H1 (cell line): ENCODE data around the gene OTUD4. TPM values are rescaled to one million over a fixed set of nuclear protein-coding genes. Genes with fewer than 3 reads are reported as not detected.

Source experiments
- CTCF ChIA-PET: fragments of 300-600 bp; sonication (Branson Sonifier 250); formaldehyde crosslinking; loops from one replicate; lab custom pipeline; 2021; ENCODE audit not compliant: partially characterized antibody; lab: Charles Lee
- POLR2A ChIA-PET: fragments of 300-600 bp; sonication (Branson Sonifier 250); formaldehyde crosslinking; loops from one replicate; lab custom pipeline; 2021; ENCODE audit warnings: inconsistent platforms; ENCODE audit not compliant: partially characterized antibody; lab: Charles Lee
- DNase-seq, 2 experiments: peaks; one replicate each; pipeline versions ENCODE4 v3.0.0 to v3.0.0-alpha.2; 2010 to 2022; ENCODE audit warnings: low spot score in 2 of 2, low read depth in 1 of 2, mixed read lengths in 1 of 2
- FAIRE-seq: peaks from 2 replicates; lab custom pipeline; 2011; peaks lifted over from hg19 to GRCh38; lab: Jason Lieb, UNC
- H2AFZ ChIP-seq: 2 replicates; pipeline ENCODE4 v1.8.1; 2012; ENCODE audit warnings: low read length, inconsistent platforms
- H2AK5ac ChIP-seq: 2 replicates; pipeline ENCODE4 v1.6.1; 2013; ENCODE audit warnings: low read depth, low read length
- H2BK120ac ChIP-seq: replicated peaks from 2 replicates; pipeline ENCODE3; 2013; ENCODE audit warnings: low read depth, low read length, inconsistent platforms
- H2BK12ac ChIP-seq: 2 replicates; pipeline ENCODE4 v1.6.1; 2013; ENCODE audit warnings: low read depth, low read length
- H2BK15ac ChIP-seq: 2 replicates; pipeline ENCODE4 v1.6.1; 2013; ENCODE audit warnings: low read length
- H2BK20ac ChIP-seq: 2 replicates; pipeline ENCODE4 v1.6.1; 2013; ENCODE audit warnings: low read length
- H2BK5ac ChIP-seq: 2 replicates; pipeline ENCODE4 v1.6.1; 2013; ENCODE audit warnings: low read depth, low read length
- H3K14ac ChIP-seq: 2 replicates; pipeline ENCODE4 v1.6.1; 2013; ENCODE audit warnings: inconsistent platforms; ENCODE audit not compliant: insufficient read length
- H3K18ac ChIP-seq: 2 replicates; pipeline ENCODE4 v1.6.1; 2013; ENCODE audit warnings: low read length; ENCODE audit errors: extremely low read depth
- H3K23ac ChIP-seq: 2 replicates; pipeline ENCODE4 v1.6.1; 2013; ENCODE audit warnings: inconsistent platforms; ENCODE audit not compliant: insufficient read length
- H3K23me2 ChIP-seq: 2 replicates; pipeline ENCODE4 v1.6.1; 2013; ENCODE audit warnings: low read depth, low read length
- H3K27ac ChIP-seq: 2 replicates; pipeline ENCODE4 v1.6.1; 2011; ENCODE audit warnings: low read depth, low read length, inconsistent platforms
- H3K27me3 ChIP-seq, 4 experiments: replicated peaks in 1 of 4; 1 replicate in 1 of 4; 2 replicates in 3 of 4; pipeline versions ENCODE4 v1.6.1 to v1.8.1; 2011 to 2013; ENCODE audit warnings: low read length in 3 of 4, mild to moderate bottlenecking in 3 of 4, inconsistent platforms in 2 of 4, mixed read lengths in 2 of 4, moderate library complexity in 1 of 4; ENCODE audit not compliant: control insufficient read depth in 3 of 4, insufficient read depth in 3 of 4; ENCODE audit errors: extremely low read depth in 1 of 4
- H3K36me3 ChIP-seq, 4 experiments: 2 replicates each; pipeline versions ENCODE4 v1.6.1 to v1.8.1; 2011 to 2013; ENCODE audit warnings: mild to moderate bottlenecking in 4 of 4, low read length in 3 of 4, moderate library complexity in 2 of 4, control low read depth in 1 of 4, inconsistent platforms in 1 of 4; ENCODE audit not compliant: insufficient read depth in 4 of 4, control insufficient read depth in 2 of 4
- H3K4ac ChIP-seq: replicated peaks from 2 replicates; pipeline ENCODE3; 2013; ENCODE audit warnings: low read length, low read depth, mixed read lengths, inconsistent platforms; ENCODE audit not compliant: insufficient read length
- H3K4me1 ChIP-seq, 4 experiments: replicated peaks in 1 of 4; 1 replicate in 1 of 4; 2 replicates in 3 of 4; pipeline versions ENCODE4 v1.6.1 to v1.8.1; 2011 to 2013; ENCODE audit warnings: low read length in 3 of 4, inconsistent platforms in 2 of 4, mixed read lengths in 1 of 4; ENCODE audit not compliant: insufficient read depth in 4 of 4, control insufficient read depth in 3 of 4
- H3K4me2 ChIP-seq, 2 experiments: 2 replicates each; pipeline versions ENCODE4 v1.6.1 to v1.8.1; 2011 to 2013; ENCODE audit warnings: low read depth in 2 of 2, low read length in 2 of 2, control low read depth in 1 of 2, inconsistent platforms in 1 of 2, mild to moderate bottlenecking in 1 of 2; ENCODE audit not compliant: insufficient read depth in 1 of 2
- H3K4me3 ChIP-seq, 4 experiments: fragments of 200-600, 300-600 bp in 1 of 4; sonication (generic), shearing (Covaris generic), sonication (Bioruptor Twin) in 1 of 4; 2 replicates each; pipeline versions ENCODE4 v1.5.1 to v1.8.1; 2011 to 2016; ENCODE audit warnings: low read length in 4 of 4, low read depth in 3 of 4, control low read depth in 2 of 4, inconsistent platforms in 2 of 4, mild to moderate bottlenecking in 2 of 4, mixed read lengths in 1 of 4, moderate library complexity in 1 of 4; ENCODE audit not compliant: insufficient read depth in 2 of 4; ENCODE audit errors: extremely low read depth in 1 of 4
- H3K56ac ChIP-seq: replicated peaks from 2 replicates; pipeline ENCODE3; 2013; ENCODE audit warnings: low read depth, mild to moderate bottlenecking, mixed read lengths, low read length, inconsistent platforms; ENCODE audit not compliant: insufficient read length
- H3K79me1 ChIP-seq: 2 replicates; pipeline ENCODE4 v1.6.1; 2013; ENCODE audit warnings: low read depth, low read length, control low read depth
- H3K79me2 ChIP-seq, 2 experiments: 2 replicates each; pipeline versions ENCODE4 v1.6.1 to v1.8.1; 2012 to 2013; ENCODE audit warnings: low read length in 2 of 2, mild to moderate bottlenecking in 2 of 2, inconsistent platforms in 1 of 2; ENCODE audit not compliant: insufficient read depth in 2 of 2, control insufficient read depth in 1 of 2
- H3K9ac ChIP-seq, 4 experiments: replicated peaks in 1 of 4; 1 replicate in 1 of 4; 2 replicates in 3 of 4; pipeline versions ENCODE4 v1.6.1 to v1.8.1; 2011 to 2013; ENCODE audit warnings: low read depth in 3 of 4, low read length in 3 of 4, control low read depth in 2 of 4, mild to moderate bottlenecking in 2 of 4, moderate library complexity in 2 of 4, inconsistent platforms in 1 of 4; ENCODE audit errors: extremely low read depth in 1 of 4
- H3K9me3 ChIP-seq, 2 experiments: 2 replicates each; pipeline versions ENCODE4 v1.6.1 to v1.8.1; 2012 to 2013; ENCODE audit warnings: mild to moderate bottlenecking in 2 of 2, moderate library complexity in 2 of 2, control low read depth in 1 of 2, inconsistent platforms in 1 of 2, low read depth in 1 of 2, low read length in 1 of 2, mixed read lengths in 1 of 2; ENCODE audit not compliant: insufficient read depth in 2 of 2
- H4K20me1 ChIP-seq, 2 experiments: replicated peaks in 1 of 2; 2 replicates each; pipeline versions ENCODE3 to v1.8.1; 2011 to 2013; ENCODE audit warnings: inconsistent platforms in 2 of 2, low read length in 2 of 2, mild to moderate bottlenecking in 1 of 2; ENCODE audit not compliant: insufficient read depth in 2 of 2, control insufficient read depth in 1 of 2
- H4K5ac ChIP-seq: 2 replicates; pipeline ENCODE4 v1.6.1; 2013; ENCODE audit warnings: low read length, low read depth, mixed read lengths, inconsistent platforms; ENCODE audit not compliant: insufficient read length
- H4K8ac ChIP-seq: 2 replicates; pipeline ENCODE4 v1.8.0; 2013; ENCODE audit warnings: mild to moderate bottlenecking, moderate library complexity, low read length, inconsistent platforms; ENCODE audit not compliant: insufficient read depth; ENCODE audit errors: extremely low read depth
- H4K91ac ChIP-seq: replicated peaks from 2 replicates; pipeline ENCODE3; 2013; ENCODE audit warnings: low read length, mixed read lengths, inconsistent platforms; ENCODE audit not compliant: insufficient read length
- BCL11A ChIP-seq, 2 experiments: IDR thresholded peaks; one replicate each; pipeline ENCODE4 v1.6.1; 2011; ENCODE audit warnings: low read depth in 2 of 2, low read length in 2 of 2, mild to moderate bottlenecking in 2 of 2
- BRCA1 ChIP-seq: IDR thresholded peaks from 2 replicates; pipeline ENCODE4 v1.6.1; 2012; ENCODE audit warnings: low read depth, low read length, improper control_type of control experiment
- CEBPB ChIP-seq: IDR thresholded peaks from 2 replicates; pipeline ENCODE4 v1.6.1; 2012; ENCODE audit warnings: low read depth, low read length
- CHD1 ChIP-seq: IDR thresholded peaks from 2 replicates; pipeline ENCODE4 v1.6.1; 2012; ENCODE audit warnings: low read depth, low read length, improper control_type of control experiment
- CHD2 ChIP-seq: IDR thresholded peaks from 2 replicates; pipeline ENCODE4 v1.6.1; 2012; ENCODE audit warnings: low read length, improper control_type of control experiment
- CREB1 ChIP-seq: IDR thresholded peaks from 2 replicates; pipeline ENCODE4 v1.6.1; 2012; ENCODE audit warnings: inconsistent platforms
- HDAC2 ChIP-seq, 2 experiments: fragments of 300-600 bp in 1 of 2; sonication (generic) in 1 of 2; IDR thresholded peaks; 2 replicates each; pipeline ENCODE4 v1.6.1; 2011 to 2012; ENCODE audit warnings: low read depth in 2 of 2, low read length in 2 of 2, mild to moderate bottlenecking in 2 of 2, moderate library complexity in 2 of 2, borderline replicate concordance in 1 of 2, inconsistent platforms in 1 of 2
- KDM1A ChIP-seq: fragments of 200-600, 300-600 bp; sonication (generic); IDR thresholded peaks from 2 replicates; pipeline ENCODE4 v1.7.1; 2016; ENCODE audit warnings: mild to moderate bottlenecking, low read length, borderline replicate concordance
- MAFK ChIP-seq: IDR thresholded peaks from 2 replicates; pipeline ENCODE4 v1.6.1; 2012; ENCODE audit warnings: low read depth, mild to moderate bottlenecking, improper control_type of control experiment, low read length
- NRF1 ChIP-seq: IDR thresholded peaks from 2 replicates; pipeline ENCODE4 v1.6.1; 2011; ENCODE audit warnings: mild to moderate bottlenecking, low read depth, low read length, improper control_type of control experiment
- POLR2A ChIP-seq, 2 experiments: IDR thresholded peaks; 1 replicate in 1 of 2; 2 replicates in 1 of 2; pipeline ENCODE4 v1.6.1; 2011; ENCODE audit warnings: low read depth in 2 of 2, low read length in 2 of 2, mild to moderate bottlenecking in 2 of 2; ENCODE audit errors: control extremely low read depth in 1 of 2
- SAP30 ChIP-seq: fragments of 300-600 bp; sonication (generic); IDR thresholded peaks from 2 replicates; pipeline ENCODE4 v1.7.1; 2012; ENCODE audit warnings: low read length, moderate library complexity, mild to moderate bottlenecking, inconsistent platforms; ENCODE audit not compliant: insufficient read depth, insufficient replicate concordance
- SIX5 ChIP-seq: IDR thresholded peaks from 2 replicates; pipeline ENCODE4 v1.6.1; 2011; ENCODE audit warnings: mild to moderate bottlenecking, low read depth, low read length
- SP1 ChIP-seq: IDR thresholded peaks from 2 replicates; pipeline ENCODE4 v1.6.1; 2011; ENCODE audit warnings: low read depth, low read length
- TAF1 ChIP-seq: IDR thresholded peaks from 2 replicates; pipeline ENCODE4 v1.6.1; 2011; ENCODE audit warnings: mild to moderate bottlenecking, low read depth, low read length
- TBP ChIP-seq: IDR thresholded peaks from 2 replicates; pipeline ENCODE4 v1.6.1; 2011; ENCODE audit warnings: low read depth, low read length, improper control_type of control experiment
- TEAD4 ChIP-seq: IDR thresholded peaks from 2 replicates; pipeline ENCODE4 v1.6.1; 2012; ENCODE audit warnings: low read depth, low read length, inconsistent platforms, mixed read lengths
- WGBS, 2 experiments: shearing (Covaris generic) in 1 of 2; methylation state at CpG; one replicate each; pipeline versions ENCODE4 v1.1.6 to v1.1.7; 2013 to 2015; ENCODE audit warnings: low lambda C conversion rate in 2 of 2, mixed read lengths in 2 of 2, inconsistent platforms in 1 of 2, low coverage in 1 of 2, missing lambda C conversion rate in 1 of 2; ENCODE audit not compliant: insufficient replicate concordance in 2 of 2, insufficient coverage in 1 of 2, insufficient read length in 1 of 2; ENCODE audit errors: extremely low coverage in 1 of 2, missing lambda C conversion rate in 1 of 2; 5-methylcytosine and 5-hydroxymethylcytosine counted together
- polyA plus RNA-seq, 7 experiments: library from polyadenylated mRNA; depleted of rRNA in 3 of 7; stranded (reverse) in 5 of 7; unstranded in 2 of 7; fragments of >200 nt in 5 of 7; fragments of 200-250 nt in 2 of 7; gene quantifications; 1 replicate in 5 of 7; 2 replicates in 1 of 7; 4 replicates in 1 of 7; pipeline versions ENCODE4 v1.2.1 to v1.2.3, GENCODE V29; 2011 to 2013; ENCODE audit warnings: missing spikeins in 2 of 7, mixed read lengths in 2 of 7
- total RNA-seq: library from RNA; stranded (reverse); fragmentation: NEBNext Ultra II Directional; extraction: Animal tissue kit (Norgen Biotek cat#: 25700); gene quantifications from 2 replicates; pipeline ENCODE4 v1.2.1, GENCODE V29; 2021

OTUD4 gene
- total and polyA plus RNA-seq, 2 of the 8 experiments (the other 6 are each of a cell fraction or from before 2014, with no cell fraction given), result 17.4 to 57.0 TPM

GRCh38 chr4:145131848-145132247 lies 48.5 kb downstream of the OTUD4 start:
- CTCF ChIA-PET, result interaction anchor here (1.1 kb wide), 1 partner anchor 23 kb away, joined by 3 read pairs; no protein-coding TSS in a partner anchor
- POLR2A ChIA-PET, result interaction anchor here (0.8 to 2.1 kb wide), 6 partner anchors 16 to 55 kb away, joined by 3 to 5 read pairs (median 3); partner anchors contain the start of genes ABCE1 and ANAPC10
- H3K27ac ChIP-seq, result no peak overlapping the region
- peaks cover 0 to 24% (median 2%) of the 10 kb centered on the region in 4 experiments; a peak in 6 of 8 replicates for H3K36me3 ChIP-seq
- FAIRE-seq, result no peak
- peaks cover 0 to 1% of the 10 kb centered on the region in 2 experiments for H4K20me1 ChIP-seq
- no peak overlapping the region for H2BK20ac ChIP-seq
- no peak overlapping the region for H2AFZ ChIP-seq
- H3K79me1 ChIP-seq, result no peaks in the 10 kb centered on the region
- DNase-seq, result no peak
- H3K23ac ChIP-seq, result no peak overlapping the region
- no peaks in the 10 kb centered on the region for H3K79me2 ChIP-seq
- no peak overlapping the region for H2AK5ac ChIP-seq
- no peak overlapping the region for H4K91ac ChIP-seq
- H3K9me3 ChIP-seq, result no peaks in the 10 kb centered on the region
- no peak overlapping the region for H2BK5ac ChIP-seq
- no peak overlapping the region for H3K14ac ChIP-seq
- no peak overlapping the region for H2BK15ac ChIP-seq
- no peak overlapping the region for H3K18ac ChIP-seq
- no peak overlapping the region for H4K5ac ChIP-seq
- no peak overlapping the region for H3K9ac ChIP-seq
- H3K4ac ChIP-seq, result no peak overlapping the region
- no peak overlapping the region for H2BK12ac ChIP-seq
- 92% methylated on average over 12 of the region's 12 CpGs; no CpG with 5 or more reads in 1 of the 2 experiments for WGBS, 2 experiments
- no peak overlapping the region for H3K4me2 ChIP-seq
- H3K56ac ChIP-seq, result no peak overlapping the region
- H3K27me3 ChIP-seq, result no peaks in the 10 kb centered on the region
- H4K8ac ChIP-seq, result no peak overlapping the region
- H3K23me2 ChIP-seq, result no peaks in the 10 kb centered on the region
- H3K4me3 ChIP-seq, result no peak overlapping the region
- H2BK120ac ChIP-seq, result no peak overlapping the region
- no peaks in the 10 kb centered on the region for H3K4me1 ChIP-seq
- TF ChIP-seq SIX5 (no peak), BCL11A (IDR thresholded peaks at IDR 0.05; ENCODE audit: low read depth in 2 of 2, low read length in 2 of 2) (no peak), MAFK (no peak), CHD1 (no peak), SP1 (no peak), CEBPB (no peak), POLR2A (IDR thresholded peaks at IDR 0.05; ENCODE audit: control extremely low read depth in 1 of 2, low read depth in 2 of 2, low read length in 2 of 2) (no peak), CREB1 (no peak), KDM1A (no peak), TAF1 (no peak), HDAC2 (IDR thresholded peaks at IDR 0.05; ENCODE audit: borderline replicate concordance in 1 of 2, low read depth in 2 of 2, low read length in 2 of 2) (no peak), TEAD4 (no peak), SAP30 (no peak), BRCA1 (no peak), NRF1 (no peak), CHD2 (no peak), TBP (no peak)
